HG03457 (cell line): Measurements from ENCODE around the gene CYTL1.
"Not testable (repeated sequence)": the region's sequence is repeated elsewhere in the genome, so short reads cannot be mapped to it uniquely, and the experiment has no call there.

ENCODE experiments used
- ATAC-seq: cut with Tn5 transposase; IDR thresholded peaks from one replicate; pipeline ENCODE4 v1.9.1; 2021; ENCODE audit warnings: moderate number of reproducible peaks; ENCODE audit not compliant: unreplicated experiment

CYTL1 gene

GRCh38 chr4:5034206-5034605 is 14.9 kb upstream of the CYTL1 start:
- no peak for ATAC-seq

- no peak for ATAC-seq
These were observed 14.1 kb upstream of the CYTL1 start for GRCh38 chr4:5033281-5033841.

DNA sequence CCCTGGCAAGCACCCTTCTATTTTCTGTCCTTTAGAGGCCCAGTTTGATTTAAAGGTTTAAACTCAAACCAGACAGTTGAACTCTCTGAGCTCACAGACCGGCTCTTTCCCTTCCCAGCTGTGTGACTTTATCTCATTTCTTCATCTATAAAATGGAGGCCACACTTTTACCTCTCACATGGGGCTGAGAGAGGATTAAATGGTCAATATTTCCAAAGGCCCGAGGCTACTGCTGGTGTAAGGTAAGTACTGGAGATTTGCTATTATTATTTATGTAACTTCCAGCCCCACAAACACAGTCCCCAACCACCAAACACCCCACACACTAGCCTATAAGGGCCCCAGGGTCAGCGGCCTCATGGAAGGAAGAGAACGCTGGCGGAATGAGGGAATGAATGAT is 13.6 kb upstream of the CYTL1 start:
- ATAC-seq = no peak

DNA sequence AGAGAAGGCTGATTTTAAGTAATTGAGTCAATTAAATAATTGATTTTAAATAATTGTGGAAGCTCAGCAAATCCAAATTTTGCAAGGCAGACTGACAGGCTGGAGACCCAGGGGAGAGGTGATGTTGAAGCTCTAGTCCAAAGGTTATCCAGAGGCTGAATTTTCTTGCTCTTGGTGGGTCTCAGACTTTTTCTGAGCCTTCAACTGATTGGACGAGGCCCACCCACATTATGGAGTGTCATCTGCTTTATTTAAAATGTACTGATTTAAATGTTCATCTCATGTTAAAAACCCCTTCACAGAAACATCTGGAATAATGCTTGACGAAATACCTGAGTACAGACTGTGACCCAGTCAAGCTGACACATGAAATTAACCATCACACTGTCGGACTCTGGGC is 11.7 kb upstream of the CYTL1 start:
- no peak for ATAC-seq

DNA sequence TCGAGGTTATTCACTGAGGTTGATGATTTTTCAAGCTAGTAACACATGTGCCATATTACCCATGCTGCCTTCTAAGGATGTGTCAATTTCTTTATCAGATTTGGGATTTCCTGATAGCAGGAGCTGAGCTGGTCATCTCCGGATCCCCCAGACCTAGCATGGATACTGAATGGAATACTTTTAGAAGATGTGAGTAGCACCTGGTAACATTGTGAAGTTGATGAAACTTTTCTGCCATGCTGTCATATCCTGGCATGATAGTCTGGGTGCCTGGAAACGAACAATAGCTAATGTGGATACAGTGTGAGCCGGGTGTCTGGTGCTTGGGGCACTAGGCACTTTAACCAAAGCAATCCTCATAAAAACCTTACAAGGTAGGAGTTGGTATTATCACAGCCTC is 11.0 kb upstream of the CYTL1 start:
- no peak for ATAC-seq

DNA sequence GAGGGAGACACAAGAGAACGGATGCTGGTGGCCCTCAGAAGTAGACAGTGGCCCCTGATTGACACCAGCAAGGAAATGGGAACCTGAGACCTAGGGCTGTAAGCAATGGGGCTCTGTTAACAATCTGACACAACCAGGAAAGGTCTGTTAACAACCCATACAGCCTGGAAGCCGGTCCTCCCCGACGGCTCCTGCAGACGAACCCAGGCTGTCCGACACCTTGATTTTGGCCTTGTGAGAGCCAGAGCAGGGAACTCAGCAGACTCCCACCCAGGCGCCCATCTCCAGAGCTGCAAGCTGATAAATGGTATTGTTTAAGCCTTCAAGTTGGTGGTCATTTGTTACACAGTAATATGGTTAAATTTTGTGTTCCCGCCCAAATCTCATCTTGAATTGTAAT is 10.2 kb upstream of the CYTL1 start:
- ATAC-seq = no peak

DNA sequence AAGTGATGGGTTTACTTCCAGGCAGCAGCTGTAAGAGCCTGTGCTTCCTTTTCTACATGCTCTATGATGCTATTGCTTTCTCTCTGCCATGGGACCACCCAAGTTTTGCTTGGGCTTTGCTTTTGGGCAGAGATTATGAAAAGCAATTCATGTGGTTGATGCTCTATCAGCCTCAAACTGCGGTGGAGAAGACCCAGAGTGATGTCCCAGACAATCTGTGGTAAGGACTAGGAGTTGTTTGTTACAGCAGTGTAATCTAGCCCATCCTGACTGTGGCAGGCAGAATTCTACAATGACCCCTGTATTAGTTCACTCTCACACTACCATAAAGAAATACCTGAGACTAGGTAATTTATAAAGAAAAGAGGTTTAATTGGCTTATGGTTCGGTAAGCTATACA is 9.2 kb upstream of the CYTL1 start:
- ATAC-seq = no peak

GRCh38 chr4:5027346-5027745 is 8.1 kb upstream of the CYTL1 start:
- ATAC-seq = no peak

DNA sequence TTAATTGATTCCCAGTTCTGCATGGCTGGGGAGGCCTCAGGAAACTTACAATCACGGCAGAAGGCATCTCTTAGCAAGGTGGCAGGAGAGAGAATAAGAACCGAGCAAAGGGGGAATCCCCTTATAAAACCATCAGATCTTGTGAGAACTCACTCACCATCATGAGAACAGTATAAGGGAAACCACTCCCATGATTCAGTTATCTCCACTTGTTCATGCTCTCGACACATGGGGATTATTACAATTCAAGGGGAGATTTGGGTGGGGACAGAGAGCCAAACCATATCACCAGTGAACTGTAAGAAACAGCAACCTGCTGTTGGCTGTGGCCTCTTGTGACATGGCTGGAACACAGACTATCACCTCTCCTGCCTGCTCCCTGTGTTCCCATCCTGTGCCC is 7.1 kb upstream of the CYTL1 start:
- no peak for ATAC-seq

DNA sequence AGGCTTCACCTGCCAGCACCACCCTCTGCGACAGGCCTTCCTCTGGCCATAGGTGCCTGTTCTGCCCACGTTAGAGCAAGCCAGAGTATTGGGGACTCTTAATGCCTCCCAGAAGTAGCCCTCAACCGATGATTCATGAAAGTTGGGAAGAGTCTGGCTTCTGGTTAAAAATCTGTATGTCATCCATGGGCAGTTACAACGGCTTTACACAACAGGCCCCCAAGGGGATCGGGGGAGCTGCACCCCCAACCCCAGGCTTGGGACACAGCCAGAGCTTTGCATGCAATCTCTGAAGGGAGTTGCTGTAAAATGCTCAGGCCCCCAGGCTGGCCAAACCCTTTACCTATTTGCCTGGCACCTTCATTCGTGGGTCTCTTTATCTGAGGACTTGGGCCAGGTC is 5.4 kb upstream of the CYTL1 start:
- no peak for ATAC-seq

DNA sequence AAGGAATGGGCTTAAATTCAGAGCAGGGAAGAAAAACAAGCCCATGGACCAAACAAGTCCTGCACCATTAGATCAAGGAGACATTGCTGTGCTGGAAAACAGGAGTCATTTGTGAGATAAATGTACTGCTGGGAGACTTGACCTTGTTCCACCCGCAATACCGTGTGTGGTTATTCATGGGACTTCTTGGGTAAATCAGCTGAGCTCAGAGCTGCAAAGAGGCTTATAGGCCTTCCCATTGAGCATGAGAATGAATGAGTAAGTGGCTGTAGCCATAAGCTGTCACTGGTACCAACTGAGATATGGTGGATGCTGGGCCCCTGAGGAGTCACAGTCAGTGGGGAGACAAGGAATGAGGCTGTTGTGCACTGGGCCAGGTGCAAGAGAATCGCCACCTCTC is 2.3 kb upstream of the CYTL1 start:
- no peak for ATAC-seq

DNA sequence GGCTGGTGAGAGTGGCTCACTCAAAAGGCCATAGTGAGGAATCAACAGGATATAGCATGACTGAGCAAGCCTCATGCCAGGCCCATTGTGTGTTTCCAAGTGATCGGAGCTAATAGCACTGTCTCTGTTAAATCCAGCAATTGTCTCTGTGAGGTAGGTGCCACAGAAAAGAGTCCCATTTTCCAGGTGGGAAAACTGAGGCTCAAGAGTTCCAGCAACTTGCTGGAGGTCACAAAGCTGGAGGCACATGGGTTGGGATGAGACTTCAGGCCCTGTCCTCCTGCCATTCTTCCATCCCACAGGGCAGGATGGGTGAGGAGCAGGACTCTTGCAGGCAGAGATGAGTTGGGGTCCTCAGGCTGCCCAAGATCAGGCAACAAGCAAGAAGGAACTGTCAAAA is 1.1 kb upstream of the CYTL1 start:
- ATAC-seq = no peak

DNA sequence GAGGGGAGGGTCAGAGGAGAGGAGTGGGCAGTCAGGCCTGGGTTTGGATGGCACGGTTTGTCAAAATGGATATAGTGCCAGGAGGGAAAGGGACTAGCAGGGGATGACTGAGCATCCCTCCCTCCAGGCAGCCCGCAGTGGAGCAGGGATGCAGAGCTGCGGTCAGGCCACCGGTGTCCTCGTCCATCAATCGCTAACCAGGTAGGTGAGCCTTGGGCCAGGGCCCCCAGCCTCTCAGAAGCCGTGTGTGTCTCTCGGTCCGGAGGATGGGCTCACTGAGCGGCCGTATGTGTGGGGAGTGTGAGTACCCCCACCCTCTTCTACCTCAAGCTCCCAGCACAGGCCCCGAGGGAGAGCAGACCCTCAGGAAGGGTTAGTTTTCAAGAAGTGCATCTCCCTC is 538 bp upstream of the CYTL1 start:
- no peak for ATAC-seq

DNA sequence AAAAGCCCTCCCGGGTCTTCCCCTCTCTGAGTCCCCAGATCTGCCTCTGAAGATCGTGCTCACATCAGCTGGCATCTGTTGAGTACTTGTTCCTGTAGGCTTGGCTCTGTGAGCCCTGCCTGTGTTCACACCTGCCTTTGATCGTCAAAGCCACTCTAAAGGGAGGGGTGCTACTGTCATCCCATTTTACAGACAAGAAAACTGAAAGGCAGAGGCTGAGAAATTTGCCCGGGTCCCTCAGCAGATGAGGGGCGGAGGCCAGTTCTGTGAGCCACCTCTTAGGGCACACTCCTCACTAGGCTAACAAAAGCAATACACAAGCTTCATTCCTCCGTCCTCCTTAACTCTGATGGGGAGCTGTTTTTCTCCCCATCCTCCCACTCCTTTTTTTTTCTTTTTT is 655 bp downstream of the CYTL1 start:
- no peak for ATAC-seq

GRCh38 chr4:5018096-5018495 is 1.2 kb downstream of the CYTL1 start:
- no peak for ATAC-seq

- ATAC-seq = no peak
These were observed 5.1 kb downstream of the CYTL1 start for GRCh38 chr4:5014007-5014682.

GRCh38 chr4:5012958-5013357 is 6.3 kb downstream of the CYTL1 start:
- ATAC-seq = no peak

- no peak for ATAC-seq
These were observed 6.9 kb downstream of the CYTL1 start for GRCh38 chr4:5012244-5012898.

- no peak for ATAC-seq
These were observed 8.3 kb downstream of the CYTL1 start for GRCh38 chr4:5010984-5011383.

GRCh38 chr4:5009796-5010195 is 9.5 kb downstream of the CYTL1 start:
- ATAC-seq = no peak

DNA sequence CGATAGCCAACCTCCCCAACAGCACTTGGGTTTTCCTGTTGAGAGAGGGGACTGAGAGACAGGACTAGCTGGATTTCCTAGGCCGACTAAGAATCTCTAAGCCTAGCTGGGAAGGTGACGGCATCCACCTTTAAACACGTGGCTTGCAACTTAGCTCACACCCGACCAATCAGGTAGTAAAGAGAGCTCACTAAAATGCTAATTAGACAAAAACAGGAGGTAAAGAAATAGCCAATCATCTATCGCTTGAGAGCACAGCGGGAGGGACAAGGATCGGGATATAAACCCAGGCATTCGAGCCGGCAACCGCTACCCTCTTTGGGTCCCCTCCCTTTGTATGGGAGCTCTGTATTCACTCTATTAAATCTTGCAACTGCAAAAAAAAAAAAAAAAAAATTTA is 12.3 kb downstream of the CYTL1 start:
- ATAC-seq = not testable (repeated sequence)

- no peak for ATAC-seq
These were observed 14.8 kb downstream of the CYTL1 start for GRCh38 chr4:5004496-5004895.

DNA sequence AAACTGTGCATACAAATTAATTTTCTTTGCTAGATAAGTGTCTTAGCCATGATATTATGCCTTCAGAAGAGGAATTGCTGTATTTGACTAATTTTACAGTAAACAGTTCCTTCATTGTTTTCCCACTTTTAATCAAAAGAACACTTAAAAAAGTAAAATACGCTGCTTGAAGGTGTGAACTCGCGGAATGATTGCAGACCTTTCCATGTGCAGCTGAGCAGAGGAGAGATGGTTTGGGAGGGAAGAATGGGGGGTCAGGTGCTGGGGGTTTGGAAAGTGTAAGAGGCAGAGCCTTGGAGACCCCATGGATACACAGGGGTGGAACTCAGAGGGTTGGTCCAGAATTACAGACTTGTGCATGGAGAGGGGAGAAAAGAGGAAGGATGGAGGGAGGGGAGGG is 15.3 kb downstream of the CYTL1 start:
- ATAC-seq = no peak
